ENCODE results near the gene SPDYE4. TPM values are rescaled to one million over a fixed set of nuclear protein-coding genes. Genes with fewer than 3 reads are reported as not detected.

The SPDYE4 gene
- polyA plus RNA-seq, 3 donors = 0.27 TPM; not detected in 2

DNA sequence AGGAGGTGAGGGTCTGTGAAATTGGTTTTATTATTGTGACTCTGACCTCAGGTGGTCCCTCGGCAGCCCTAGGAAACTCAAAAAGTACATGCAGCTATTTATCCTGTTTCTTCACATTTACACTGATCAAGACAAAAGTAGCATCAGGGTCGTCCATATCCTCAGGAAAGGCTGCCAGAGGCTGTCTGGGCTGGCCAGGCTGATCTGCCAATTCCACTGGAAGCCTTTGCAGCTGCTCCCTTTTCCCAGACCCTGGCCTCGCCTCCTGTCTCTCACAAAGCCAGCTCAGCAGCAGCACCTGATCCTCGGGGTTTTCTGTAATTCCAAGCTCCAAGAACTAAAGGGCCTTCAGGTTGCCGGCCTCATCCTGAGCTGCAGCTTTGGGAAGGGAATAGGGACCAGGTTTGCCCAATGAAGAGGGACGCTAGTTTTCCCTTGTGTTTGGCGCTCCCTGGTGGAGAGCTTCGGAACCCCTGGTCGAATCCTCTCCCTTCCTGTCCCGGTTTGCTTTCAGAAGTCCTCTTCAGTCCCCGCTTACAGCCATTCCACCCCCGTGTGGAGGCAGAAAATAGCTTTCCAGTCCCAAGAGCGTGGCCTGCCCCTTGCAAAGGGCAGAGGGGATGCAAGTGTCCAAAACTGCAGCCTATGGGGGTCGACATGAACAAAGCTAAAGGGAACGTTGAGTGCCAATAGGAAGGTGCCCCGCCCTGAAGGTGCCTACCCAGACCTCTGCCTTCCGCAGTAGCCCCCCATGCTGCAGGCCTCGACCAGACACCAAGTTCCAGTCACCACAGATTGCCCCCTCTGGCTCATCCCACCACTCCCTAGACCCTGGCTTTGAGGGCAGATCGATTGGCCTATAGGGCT lies 27.4 kb upstream of the SPDYE4 start:
- peak; percentile 62 to 77 (median 65) for DNase-seq (ENCODE audit: low read depth in 3 of 3, low spot score in 2 of 3)

DNA sequence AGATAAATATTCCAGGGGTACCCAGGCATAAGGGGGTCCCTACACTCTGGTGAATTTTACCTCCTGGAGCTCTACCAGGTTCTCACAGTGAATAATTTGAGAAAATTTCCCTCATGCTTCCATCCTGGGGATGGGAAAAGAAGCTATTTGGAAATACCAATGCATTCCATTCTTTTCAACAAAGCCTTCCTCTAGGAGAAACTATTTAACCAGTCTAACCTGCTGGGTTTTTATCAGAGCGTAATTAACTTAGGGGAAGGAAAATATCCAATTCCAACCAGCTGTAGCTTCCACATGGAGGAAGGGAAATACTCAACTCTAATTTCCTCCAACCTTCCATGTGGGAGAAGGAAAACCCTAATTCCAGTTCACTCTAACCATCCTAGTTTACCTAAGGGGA lies 23.8 kb upstream of the SPDYE4 start:
- no peak for DNase-seq (ENCODE audit: low read depth in 3 of 3, low spot score in 2 of 3)

DNA sequence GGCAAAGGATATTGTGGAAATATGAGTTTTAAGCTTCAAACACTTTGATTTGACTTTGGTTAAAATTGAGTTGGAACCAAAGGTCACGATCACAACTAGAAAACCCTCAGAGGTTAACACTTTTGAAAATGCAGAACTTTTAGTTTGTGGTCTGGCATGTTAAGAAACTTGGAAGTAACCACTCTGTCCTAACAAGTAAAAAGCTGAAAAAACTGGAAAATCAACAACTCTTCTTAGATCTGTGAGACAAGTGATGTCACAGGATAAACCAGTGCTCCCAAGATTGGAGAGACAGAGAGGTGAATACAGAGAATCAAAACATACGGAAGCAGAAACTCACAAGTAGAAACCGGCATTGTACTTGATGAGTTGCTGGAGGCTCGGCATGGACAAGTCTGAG lies 23.4 kb upstream of the SPDYE4 start:
- DNase-seq (ENCODE audit: low read depth in 3 of 3, low spot score in 2 of 3) = no peak

DNA sequence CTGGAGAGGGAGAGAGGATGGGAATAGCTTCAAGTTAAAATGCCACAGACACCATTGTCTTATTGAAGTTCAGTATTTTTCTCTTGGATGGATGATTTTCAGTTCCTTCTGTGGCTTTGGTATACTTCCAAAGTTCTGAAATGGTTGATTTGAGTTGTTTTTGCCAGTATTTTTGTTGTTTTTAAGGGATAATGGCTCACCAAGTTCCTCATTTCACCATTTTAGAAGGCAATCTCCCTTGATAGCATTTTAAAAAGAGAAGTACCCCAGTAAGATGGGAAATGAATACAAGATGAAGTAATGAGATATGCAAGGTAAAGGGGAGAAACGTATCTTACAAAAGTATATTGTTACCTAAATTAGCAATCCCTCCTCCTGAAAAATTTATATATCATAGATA lies 18.5 kb upstream of the SPDYE4 start:
- DNase-seq (ENCODE audit: low read depth in 3 of 3, low spot score in 2 of 3) = no peak

DNA sequence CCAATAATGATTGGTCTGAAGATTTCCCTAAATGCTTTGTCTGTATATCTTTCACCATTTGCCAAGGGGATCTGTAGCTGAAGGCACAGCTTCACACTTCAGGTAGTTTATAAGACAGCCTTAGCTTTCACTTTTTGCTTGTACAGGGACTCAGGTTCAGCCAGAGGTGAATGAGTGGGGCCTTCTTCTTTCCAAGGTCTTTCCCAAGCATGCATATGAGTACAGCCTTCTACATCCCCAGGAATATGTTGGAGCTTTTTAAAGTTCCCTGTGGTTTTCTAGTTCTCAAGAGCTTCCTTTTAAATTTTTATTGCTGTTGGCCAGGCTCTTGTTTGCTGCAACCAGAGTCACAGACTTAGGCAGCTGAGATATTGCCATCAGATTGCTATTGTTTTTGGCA lies 17.9 kb upstream of the SPDYE4 start:
- no peak for DNase-seq (ENCODE audit: low read depth in 3 of 3, low spot score in 2 of 3)

DNA sequence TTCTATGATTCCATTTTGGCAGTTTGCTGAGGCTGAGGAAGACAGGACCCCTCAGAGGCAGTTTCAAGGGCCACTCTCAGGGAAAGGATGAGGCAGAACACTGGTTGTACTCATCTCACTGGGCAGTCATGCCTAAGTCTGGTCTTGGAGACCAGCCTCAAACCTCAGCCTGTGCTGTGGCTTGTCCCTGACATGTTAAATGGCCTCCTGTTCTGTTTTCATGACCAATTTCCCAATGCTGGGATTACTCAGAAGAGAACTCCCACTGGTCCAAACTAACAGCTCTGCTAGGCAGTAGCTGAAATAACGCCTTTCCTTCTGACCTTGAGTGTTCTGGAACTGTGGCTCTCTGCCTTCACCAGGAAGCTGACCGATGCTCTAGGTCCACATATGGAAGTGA lies 8.4 kb upstream of the SPDYE4 start:
- no peak for DNase-seq (ENCODE audit: low read depth in 3 of 3, low spot score in 2 of 3)

DNA sequence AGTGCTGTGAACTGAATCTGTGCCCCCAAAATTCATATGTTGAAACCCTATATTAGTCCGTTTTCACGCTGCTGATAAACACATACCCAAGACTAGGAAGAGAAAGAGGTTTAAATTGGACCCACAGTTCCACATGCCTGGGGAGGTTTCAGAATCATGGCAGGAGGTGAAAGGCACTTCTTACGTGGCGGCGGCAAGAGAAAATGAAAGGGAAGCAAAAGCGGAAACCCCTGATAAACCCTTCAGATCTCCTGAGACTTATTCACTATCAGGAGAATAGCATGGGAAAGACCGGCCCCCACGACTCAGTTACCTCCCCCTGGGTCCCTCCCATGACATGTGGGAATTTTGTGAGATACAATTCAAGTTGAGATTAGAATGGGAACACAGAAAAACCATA lies 3.7 kb upstream of the SPDYE4 start:
- DNase-seq (ENCODE audit: low read depth in 3 of 3, low spot score in 2 of 3) = no peak

DNA sequence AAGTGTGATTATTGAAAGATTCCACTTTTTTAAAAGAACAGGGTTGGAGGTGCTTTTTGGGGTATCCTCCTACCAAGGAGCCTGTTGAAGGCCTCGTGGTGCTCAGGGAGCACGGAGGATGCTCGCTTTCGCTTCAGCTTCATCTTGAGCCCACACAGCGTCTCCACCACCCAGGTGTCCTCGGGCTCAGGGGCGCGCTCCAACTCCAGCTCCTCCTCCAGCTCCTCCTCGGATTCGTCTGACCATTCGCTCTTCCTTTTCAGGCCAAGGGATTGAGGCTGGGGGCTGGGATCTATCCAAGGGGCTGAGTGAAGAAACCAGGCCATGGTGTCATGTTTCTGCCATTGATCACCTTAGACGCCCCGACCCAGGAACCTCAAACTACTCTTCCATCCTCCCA lies 1.2 kb downstream of the SPDYE4 start:
- DNase-seq (ENCODE audit: low read depth in 3 of 3, low spot score in 2 of 3) = no peak

DNA sequence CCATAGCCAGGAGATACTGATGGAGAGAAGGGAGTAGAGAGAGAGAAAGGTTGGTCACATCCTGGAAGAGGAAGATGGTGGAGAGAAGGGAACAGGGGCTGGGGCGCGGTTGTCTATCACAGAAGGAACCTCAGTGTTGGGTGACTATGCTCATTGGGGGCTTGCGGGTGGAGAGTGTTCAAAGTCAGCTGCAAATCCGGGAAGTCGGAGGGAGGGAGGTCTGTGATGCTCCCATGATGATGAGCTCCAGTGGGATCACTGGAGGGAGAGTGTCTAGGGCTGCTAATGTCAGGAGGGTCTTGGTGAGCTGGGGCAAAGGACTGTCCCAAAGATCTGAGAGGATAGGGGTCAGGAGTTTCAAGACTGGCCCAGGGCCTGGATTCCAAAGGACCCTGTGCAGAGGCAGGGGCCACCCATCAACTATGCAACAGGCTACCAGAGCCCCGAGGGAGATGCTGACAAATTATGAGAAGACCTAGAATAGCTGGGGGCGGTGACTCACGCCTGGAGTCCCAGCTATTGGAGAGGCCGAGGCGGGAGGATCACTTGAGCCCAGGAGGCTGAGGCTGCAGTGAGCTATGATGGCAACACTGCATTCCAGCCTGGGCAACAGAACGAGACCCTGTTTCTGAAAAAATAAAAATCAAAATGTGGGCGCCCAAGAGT lies 2.6 kb downstream of the SPDYE4 start:
- no peak for DNase-seq (ENCODE audit: low read depth in 3 of 3, low spot score in 2 of 3)

DNA sequence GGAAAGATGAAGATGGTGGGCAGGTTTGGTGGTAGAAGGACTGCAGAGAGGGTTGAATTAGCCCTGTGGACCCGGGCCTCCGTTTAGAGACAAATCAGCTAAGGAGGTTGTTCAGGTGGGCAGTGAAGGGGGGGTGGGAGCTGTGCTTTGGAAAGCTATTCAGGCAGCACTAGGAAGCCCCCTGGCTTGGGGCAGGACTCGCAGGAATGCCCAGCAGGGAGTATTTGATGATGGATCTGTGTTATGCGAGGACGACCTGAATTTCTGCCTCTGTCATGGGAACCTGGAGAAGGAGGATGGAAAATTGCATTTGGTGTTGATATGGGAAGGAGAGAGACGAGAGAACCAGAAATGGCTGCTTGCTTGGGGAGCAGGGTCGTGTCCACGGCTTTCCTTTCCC lies 3.5 kb downstream of the SPDYE4 start:
- no peak for DNase-seq (ENCODE audit: low read depth in 3 of 3, low spot score in 2 of 3)

DNA sequence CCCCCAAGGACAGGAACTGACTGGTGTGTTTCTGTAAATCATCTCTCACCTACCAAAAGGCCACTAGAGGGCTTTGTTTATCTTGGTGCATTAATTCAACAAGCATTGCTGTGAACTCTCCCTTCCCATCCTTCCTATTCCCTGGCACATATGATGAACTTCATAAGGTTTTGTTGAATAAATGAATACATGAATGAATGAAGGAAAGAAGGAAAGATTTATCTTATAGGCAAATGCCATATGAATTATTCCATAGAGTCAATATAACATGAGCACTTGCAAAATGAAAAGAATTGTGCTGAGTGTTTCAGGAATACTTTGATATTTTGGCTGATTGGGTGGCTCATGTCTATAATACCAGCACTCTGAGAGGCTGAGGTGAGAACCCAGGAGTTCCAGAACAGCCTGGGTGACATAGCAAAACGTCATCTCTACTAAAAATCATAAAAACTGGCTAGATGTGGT lies 4.3 kb downstream of the SPDYE4 start:
- DNase-seq (ENCODE audit: low read depth in 3 of 3, low spot score in 2 of 3) = no peak

DNA sequence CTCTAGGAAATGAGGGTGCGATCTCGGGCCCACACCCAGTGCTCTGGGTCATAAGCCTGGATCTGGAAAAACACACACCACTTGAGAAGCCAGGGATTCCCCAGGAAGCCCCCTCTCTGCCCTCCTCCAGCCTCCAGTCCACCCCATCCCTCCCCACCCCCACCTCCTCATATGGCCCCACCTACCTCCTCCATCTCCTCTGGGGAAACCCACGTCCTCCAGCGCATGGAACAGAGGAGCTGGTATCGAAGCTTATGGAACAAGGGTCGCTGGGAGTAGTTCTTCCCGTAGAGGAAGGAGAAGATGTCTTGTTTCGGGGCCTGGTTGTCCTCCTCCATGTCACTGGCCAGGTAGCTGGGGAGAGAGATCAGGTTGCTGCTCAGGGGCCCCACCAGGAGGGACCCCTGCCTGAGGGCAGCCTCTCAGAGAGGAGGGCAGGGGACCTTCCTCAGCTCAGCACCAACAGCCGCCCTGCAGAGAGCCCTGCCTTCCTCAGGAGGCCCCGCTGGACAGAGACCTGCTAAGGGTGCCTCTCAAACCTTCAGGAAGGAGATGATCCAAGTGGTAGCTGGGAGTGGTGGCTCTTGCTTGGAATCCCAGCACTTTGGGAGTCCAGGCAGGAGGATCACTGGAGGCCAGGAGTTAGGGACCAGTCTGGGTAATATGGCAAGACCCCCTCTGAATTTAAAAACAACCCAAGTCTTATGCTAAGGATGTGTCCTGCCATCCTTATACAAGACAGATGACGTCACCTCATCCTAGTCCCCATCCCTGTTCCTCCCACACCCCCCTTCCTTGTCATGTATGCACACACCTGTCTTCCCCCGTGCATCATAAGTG lies 5.0 kb downstream of the SPDYE4 start:
- DNase-seq (ENCODE audit: low read depth in 3 of 3, low spot score in 2 of 3) = no peak

DNA sequence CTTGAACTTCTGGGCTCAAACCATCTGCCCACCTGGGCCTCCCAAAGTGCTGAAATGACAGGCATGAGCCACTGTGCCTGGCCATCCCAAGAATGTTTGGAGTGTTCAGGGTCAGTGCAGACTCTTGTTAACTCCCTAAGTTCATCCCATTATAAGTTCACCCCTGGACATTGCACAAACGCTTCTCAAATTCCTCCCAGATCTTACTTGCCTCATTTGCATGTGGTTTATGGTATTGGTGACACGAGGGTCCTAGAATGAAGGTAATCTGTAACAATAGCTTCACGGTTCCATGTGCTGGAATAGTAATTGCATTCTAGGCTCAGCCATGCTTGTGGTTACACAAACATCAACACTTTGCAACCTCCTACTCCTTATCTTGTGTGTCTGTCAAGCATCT lies 8.7 kb downstream of the SPDYE4 start:
- DNase-seq (ENCODE audit: low read depth in 3 of 3, low spot score in 2 of 3) = peak in 1 of 3 donors; percentile 19

DNA sequence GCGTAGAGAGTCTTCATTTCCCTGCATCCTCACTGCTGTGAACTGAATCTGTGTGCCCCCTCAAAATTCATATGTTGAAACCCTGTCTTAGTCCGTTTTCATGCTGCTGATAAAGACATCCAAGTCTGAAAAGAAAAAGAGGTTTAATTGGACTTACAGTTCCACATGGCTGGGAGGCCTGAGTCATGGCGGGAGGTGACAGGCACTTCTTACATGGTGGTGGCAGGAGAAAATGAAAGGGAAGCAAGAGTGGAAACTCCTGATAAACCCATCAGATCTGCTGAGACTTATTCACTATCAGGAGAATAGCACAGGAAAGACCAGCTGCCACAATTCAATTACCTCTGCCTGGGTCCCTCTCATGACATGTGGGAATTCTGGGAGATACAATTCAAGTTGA lies 10.6 kb downstream of the SPDYE4 start:
- no peak for DNase-seq (ENCODE audit: low read depth in 3 of 3, low spot score in 2 of 3)

DNA sequence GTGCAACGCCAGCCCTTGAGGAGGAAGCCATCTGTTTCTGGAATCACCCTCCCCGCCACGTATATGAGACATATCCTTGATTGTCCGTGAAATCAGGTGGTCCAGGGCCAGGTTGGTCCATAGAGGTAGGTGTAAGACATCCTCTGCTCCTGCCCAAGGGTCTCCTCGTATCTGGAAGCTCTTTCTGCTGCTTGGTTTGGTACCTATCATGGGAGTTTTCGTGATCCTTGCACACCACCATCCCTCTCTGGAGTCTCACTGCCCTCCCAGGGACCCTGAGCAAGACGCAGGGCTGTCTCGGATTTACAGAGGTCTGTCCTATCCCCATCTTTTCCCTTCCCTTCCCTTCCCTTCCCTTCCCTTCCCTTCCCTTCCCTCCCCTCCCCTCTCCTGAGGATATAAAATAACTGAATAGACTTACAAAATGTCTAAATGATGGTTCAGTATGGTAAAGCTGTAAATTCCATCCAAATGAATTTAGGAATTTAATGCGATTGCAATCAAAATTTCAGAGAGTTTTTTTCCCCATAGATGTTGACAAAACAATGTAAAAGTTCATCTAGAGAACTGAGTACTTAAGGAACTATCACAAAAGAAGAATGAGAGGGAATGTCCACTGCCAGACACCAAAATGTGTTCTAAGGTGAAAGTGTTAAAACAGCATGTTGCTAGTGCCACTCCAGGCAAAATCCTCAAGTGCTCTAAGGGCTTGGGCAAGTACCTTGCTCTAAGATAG lies 11.7 kb downstream of the SPDYE4 start:
- DNase-seq (ENCODE audit: low read depth in 3 of 3, low spot score in 2 of 3) = no peak

DNA sequence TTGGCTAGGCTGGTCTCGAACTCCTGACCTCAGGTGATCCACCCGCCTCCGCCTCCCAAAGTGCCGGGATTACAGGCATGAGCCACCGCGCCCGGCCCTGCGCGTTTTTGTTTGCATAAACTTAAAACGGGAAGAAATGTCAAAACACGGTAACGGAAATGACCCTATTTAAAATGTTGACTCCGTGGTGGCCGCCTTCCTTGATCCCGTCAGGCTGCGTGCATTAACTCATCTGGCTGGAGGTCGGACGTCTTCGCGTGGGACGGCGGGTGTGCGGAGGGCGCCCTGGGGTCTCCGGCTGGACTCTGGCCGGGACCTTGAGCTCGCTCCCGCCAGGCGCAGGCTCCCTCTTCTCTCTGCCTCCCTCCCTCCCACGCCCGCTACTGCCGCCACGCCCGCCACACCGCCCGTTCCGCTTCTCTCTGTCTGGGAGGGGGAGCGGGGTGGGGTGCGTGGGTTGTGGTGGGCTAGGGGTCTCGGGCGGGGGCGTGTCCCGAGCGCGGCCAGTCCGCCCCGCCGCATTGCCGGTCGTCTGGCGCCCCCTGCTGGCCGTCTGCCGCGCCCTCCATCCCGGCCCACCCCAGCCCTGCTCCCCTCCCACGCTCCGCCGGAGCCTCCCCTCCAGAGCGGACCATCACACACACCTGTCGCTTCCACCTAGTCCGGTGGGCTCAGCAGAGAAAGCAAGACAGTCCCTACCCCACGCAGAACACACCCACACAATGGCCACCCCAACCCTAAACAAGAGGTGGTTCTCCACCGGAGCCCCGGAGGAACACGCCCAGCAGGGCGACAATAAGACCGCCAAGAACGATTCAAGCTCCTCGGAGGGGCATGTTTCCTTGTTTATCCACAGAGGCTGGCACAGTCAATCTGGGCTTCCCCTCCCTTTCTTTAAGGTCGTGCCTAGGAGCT lies 12.5 kb downstream of the SPDYE4 start:
- peak; percentile 45 to 57 (median 54) for DNase-seq (ENCODE audit: low read depth in 3 of 3, low spot score in 2 of 3)

DNA sequence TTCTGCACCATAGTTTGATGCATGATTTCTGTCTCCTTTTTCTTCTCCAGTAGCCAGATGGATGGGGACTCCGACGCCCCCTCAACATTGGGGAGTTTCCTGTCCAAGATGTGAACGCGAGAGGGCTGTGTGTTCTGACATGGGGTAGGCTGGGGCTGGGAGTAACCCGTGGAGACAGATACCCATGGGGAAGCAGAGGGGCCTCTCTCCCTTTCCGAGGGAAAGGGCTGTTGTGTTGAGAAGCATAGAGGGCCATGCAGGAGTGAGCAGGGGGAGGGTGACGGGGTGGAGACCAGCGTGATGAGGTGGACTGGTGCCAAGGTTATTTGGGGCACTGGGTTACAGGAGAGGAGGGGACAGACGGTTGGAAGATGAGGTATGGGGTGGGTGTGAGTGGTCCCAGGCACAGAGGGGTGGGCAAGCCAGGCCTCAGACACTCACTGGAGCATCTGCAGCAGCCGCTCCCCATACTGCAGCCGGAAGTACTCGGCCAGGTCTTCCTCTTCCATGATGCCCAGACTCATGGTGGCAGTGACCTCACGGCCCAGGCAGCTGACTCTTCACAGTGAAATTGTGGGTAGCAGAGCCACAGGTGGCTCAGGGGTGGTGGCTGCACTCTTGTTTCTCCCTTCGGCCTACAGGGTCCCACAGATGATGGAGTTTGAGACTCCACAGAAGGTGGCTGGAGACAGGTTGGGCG lies 14.1 kb downstream of the SPDYE4 start:
- DNase-seq (ENCODE audit: low read depth in 3 of 3, low spot score in 2 of 3) = no peak

DNA sequence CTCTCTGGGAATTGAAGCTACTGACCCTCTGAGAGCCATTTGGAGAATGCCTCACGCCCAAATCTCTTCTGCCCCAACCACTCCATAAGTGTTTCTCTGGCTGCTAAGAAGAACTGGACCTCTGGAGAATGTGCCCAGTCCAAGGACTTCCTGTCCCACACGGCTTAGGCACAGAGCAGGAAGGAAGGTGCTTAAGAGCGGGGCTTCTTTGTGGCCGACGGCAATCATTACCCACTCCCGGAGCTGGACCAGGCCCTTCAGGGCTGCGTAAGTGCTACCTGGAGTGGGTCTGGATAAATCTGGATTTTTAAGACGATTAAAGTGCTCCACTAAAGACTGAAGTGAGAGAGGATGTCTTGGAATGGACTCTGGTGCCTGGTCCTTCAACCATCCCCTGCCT lies 15.5 kb downstream of the SPDYE4 start:
- DNase-seq (ENCODE audit: low read depth in 3 of 3, low spot score in 2 of 3) = no peak

DNA sequence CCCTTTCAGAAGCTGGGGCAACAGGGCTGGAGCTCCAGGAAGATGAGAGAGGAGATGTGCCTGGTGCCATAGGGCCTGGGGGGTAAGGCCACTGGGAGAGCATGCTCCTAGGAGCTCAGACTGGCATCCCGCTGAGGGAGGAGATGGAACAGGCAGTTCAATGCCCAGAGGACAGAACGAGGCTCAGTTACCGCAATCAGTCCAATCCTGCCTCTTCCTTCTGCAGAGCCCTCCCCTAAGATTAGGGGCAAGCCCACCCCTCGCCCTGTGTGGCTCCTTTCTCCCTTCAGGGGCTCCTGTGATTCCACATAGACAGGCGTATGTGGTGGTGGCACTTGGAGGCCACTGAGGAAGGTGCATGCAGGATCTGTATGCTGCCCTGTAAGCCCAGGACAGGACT lies 16.1 kb downstream of the SPDYE4 start:
- DNase-seq (ENCODE audit: low read depth in 3 of 3, low spot score in 2 of 3) = no peak

Data from right renal cortex interstitium (tissue), 3 donors.